NCI-H446 treated with DMSO at 0.1 percent for 48 hours (cell line): ENCODE measurements around the gene ALKBH8.
A peak's percentile ranks its signal among the peaks of the same experiment; 100 is the strongest.
"Not testable (repeated sequence)": the region's sequence is repeated elsewhere in the genome, so short reads cannot be mapped to it uniquely, and the experiment has no call there.

Source experiments
- DNase-seq: peaks from one replicate; lab custom pipeline; 2025; lab: John Stamatoyannopoulos, UW

ALKBH8 gene

DNA sequence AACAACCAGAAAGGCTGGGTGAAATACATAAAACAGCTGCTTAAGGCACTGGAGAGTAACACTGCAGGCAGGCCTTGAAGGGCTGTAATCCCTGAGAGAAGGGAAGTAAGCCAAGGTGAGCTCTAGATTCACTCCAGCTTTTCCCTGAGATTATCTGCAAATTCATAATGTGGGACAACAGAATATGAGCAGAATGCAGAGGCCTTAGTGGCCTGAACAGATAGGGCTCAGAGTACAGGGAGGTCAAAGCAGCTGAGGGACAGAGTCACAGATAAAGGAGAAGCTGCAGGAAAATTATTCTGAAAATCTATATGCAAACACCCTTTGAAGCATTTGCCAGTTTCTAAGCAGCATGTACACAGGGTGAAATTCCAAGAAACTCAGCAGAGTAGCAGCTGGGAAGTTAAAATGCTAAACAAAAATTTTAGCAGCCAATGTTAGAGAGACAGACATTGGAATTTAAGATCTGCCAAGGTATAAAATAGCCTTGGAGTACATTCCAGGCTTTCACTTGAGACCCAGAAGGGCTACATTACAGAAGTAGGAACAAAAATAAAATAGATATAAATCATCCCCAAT, 59.8 kb downstream of the ALKBH8 start:
- no peak for DNase-seq

DNA sequence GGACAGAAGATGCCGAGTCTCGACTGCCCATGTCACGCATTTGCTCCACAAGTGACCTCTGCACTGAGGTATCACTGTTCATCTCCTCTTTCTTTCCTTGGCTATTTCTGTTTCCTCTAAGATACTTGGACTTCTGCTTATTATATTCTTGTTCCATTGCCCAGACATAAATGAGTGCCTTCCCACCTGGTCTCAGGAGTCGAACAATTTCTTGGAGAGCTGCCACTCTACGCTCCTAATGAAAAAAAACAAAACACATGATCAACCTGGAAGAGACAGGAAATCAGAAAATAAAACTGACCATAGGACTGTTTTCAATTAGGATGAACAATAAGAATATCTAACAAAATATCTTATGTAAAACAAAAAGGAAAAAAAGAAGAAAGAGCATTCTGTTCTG, 60.6 kb downstream of the ALKBH8 start:
- no peak for DNase-seq

DNA sequence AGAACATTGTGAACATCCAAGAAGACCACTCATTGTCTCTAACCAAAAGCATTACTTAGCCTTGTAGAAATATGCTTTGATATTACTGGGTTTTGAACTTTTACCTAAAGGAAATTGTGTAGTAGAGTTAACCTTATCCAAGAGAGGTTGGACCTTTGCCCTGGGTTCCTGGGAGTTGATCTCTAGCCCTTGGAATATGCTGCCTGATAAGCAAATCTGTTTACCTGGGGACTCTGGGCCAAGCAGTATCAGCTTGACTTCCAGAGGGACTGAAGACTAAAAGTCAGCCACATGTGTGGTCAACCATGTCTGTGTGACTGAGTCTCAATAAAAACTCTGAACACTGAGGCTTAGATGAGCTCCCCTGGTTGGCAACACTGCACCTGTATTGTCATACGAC, 63.8 kb downstream of the ALKBH8 start:
- DNase-seq: no peak

DNA sequence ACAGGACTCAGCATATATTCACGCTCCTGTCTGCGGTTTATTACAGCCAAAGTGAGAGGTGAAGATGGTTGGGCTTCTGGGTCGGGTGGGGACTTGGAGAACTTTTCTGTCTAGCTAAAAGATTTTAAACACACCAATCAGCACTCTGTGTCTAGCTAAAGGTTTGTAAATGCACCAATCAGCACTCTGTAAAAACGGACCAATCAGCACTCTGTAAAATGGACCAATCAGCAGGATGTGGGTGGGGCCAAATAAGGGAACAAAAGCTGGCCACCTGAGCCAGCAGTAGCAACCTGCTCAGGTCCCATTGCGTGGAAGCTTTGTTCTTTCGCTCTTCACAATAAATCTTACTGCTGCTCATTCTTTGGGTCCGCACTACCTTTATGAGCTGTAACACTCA, 68.2 kb downstream of the ALKBH8 start:
- DNase-seq: not testable (repeated sequence)

DNA sequence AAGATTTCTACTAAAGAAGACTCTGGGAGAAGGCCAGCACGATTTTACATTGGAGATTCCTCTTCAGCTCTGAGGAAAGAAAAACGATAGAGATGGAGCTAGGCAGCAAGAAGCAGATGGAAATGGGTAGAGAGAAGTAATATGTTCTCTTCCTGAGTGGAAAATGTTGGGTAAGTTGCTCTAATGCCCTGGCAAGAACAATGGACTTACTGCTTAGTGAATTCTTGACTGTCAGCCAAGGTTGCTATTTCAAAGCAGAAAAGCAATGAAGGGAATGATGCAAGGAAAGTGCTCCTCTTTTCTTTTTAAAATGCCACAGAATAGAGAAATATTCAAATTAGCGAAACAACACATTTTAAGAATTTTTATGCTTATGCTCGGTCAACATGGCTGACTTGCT, 69.5 kb downstream of the ALKBH8 start:
- peak; percentile 10 for DNase-seq

DNA sequence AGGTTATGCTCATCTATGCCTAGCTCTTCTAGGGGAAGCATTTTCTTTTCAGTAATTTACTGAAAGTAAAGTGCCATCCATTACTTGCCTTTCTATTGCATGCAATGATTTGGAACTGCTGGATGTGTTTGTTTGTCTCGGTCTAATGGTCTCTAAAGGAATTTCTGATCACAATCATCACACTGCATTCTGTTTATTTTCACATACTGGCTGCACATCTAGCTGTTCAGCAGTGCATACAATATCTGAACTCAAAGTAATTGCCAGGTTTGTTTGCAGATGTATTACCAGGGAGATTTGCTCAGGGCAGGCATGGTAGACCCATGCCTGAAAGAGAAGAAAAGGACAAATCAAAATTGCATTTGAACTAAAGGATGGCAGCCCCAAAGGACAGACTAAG, 71.5 kb downstream of the ALKBH8 start:
- DNase-seq: no peak

DNA sequence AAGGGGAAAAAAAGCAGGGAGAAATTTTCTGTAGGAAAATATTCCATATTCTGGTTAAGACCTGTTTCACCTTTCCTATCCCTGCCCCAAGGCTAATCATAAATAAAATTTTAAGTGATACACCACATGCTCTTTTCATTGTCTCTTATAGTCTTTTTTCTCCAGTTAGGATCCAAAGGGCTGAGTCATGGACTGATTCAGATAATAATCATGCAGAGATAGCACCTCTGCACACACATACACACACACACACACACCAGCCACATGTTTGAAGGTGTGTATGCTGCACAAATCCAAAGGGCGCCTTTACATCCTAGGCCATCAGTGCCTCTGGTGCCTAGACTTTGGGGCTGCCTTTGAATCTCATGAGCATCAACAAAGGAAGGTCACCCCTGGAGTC, 72.4 kb downstream of the ALKBH8 start:
- DNase-seq: no peak

DNA sequence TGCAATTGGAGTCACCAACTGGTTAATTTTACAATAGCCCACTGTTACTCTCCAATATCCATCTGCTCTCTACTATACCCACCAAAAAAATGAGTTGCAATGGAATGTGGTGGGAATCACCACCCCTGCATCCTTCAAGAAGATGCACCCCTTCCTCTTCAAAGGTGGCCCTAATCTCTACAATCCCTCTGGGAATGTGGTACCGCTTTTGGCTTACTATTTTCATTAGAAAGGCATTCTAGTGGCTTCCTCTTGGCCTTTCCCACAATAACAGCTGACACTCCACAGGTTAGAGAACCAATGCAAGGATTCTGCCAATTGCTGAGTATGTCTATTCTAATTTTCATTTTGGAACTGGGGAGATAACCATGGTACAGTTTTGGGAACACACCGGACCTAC, 74.7 kb downstream of the ALKBH8 start:
- no peak for DNase-seq

DNA sequence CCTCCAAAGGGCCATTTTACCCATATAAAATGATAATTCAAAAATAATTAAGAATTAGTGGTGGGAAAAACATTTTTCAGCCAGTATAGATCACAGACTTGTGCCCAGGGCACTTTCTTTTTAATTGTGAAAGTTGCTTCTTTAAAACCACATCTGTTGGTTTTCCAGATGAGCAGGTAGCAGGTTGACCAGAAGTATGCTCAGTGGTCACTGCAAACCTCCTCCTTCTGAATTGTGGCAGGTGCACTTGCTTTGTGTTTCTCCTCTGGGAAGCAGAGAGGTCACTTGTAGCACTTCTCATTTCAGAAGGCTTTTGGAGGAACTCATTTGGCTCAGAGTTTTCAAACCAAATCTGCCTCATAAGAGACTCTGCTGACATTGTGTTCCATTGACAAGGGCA, 83.3 kb downstream of the ALKBH8 start:
- no peak for DNase-seq

DNA sequence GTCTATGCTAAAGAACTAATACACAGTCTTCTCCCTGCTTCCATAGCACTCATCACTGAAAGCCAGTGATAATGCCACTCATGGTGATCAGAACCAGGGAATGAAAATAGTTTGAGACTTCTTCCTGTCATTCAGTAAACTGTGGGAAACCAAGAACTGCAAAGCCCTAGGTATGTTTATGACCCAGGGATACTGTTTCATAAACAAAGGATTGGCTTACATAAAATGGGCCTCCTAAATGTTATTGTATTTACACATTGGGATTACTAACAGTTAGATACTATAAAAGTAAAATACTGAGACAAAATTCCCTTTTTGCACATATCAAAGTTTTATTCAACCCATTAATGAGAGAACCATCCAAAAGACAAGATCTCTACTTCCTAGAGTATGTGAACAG, 86.6 kb downstream of the ALKBH8 start:
- DNase-seq: no peak

DNA sequence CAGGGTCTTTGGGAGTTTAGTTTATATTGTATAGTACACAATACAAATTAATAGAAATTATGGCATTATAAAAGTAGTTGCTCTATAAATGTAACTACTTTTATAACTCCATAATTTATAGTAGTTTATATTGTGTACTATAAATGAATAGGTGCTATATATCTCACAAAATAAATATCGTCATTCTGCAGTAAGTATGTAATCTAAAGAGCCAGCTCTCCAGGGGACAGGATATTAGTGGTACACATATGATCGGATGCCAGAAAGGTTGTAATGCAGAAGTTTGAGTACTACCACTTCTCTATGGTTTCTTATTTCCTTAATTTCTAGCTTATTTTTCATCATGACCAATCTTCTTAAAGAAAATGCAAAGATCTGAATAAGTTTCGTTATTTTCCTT, 87.7 kb downstream of the ALKBH8 start:
- no peak for DNase-seq

DNA sequence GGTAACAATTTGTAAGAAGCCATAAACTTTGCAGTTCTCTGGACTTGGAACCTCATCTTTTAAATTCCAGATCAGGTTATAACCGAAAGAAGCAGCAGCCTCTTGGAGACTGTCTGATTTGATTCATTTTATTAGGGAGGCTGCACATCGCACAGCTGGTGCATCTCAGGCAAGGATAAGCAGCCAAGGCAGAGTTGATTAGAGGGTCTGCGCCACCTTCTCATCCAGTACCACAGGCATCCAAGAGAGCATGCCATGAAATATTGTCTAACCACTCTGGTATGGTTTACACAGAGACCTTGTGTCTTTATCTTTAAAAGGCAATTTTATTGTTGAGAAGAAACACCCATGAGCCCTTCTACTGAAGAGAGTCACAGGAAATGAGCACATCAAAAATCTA, 91.7 kb downstream of the ALKBH8 start:
- DNase-seq: no peak

DNA sequence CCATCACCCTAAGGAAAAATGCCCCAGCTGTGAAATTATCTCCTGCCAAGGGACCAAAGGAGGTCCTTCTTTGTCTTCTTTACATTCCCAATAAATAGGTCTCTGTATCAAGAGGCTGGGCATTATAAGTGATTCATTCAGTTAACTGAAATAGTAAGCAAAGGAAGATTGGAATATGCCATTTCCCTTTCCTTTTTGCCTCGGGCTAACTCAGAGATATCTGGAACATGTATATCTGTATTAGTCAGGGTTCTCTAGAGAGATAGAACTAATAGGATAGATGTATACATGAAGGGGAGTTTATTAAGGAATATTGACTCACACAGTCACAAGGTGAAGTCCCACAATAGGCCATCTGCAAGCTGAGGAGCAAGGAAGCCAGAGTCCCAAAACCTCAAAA, 92.6 kb downstream of the ALKBH8 start:
- no peak for DNase-seq

DNA sequence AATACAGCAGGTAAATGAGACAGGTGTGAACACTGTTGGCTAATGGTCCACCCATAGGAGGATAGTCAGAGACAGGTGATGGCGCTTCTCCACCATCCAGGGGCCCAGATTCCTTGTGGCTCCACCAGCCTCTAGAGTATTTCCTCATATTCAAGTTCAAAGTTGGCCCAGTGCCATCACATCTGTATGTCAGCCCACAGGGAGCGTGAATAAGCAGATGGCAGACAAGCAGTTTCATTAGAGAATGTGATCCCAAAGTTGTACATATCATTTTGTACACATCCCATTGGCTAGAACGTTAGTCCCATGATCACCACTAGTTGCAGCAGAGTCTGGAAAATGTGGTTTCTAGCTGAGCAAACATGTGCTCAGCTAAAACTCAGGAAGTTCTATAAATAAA, 96.9 kb downstream of the ALKBH8 start:
- no peak for DNase-seq

DNA sequence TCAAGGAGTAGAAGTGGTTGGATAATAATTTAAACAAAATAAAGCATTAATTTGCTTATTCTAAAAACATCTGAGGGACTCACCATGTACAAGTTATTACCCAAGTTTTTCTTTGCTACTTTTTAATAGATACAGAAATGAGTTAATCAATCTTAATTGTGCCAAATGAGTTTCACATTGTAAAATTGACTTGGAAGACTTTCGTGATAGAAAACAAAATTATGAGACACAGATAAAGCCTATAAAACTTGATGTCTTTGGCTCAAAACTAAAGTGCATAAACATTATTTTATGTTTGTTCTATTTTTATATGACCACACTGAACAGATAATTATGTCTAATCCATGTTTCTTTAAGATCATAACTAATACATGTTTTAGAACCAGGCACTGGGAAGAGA, 97.8 kb downstream of the ALKBH8 start:
- no peak for DNase-seq

DNA sequence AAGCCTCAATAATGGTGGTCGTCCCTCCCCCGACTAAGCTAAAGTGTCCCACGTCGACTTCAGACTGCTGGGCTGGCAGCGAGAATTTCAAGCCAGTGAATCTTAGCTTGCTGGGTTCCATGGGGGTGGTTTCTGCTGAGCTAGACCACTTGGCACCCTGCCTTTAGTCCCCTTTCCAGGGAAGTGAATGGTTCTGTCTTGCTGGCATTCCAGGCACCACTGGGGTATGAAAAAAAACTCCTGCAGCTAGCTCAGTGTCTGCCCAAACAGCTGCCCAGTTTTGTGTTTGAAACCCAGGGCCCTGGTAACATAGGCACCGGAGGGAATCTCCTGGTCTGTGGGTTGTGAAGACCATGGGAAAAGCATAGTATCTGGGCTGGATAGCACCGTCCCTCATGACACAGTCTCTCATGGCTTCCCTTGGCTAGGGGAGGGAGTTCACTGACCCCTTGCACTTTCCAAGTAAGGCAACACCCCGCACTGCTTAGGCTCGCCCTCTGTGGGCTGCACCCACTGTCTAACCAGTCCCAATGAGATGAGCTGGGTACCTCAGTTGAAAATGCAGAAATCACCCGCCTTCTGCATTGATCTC, 99.2 kb downstream of the ALKBH8 start:
- DNase-seq: peak; percentile 6

DNA sequence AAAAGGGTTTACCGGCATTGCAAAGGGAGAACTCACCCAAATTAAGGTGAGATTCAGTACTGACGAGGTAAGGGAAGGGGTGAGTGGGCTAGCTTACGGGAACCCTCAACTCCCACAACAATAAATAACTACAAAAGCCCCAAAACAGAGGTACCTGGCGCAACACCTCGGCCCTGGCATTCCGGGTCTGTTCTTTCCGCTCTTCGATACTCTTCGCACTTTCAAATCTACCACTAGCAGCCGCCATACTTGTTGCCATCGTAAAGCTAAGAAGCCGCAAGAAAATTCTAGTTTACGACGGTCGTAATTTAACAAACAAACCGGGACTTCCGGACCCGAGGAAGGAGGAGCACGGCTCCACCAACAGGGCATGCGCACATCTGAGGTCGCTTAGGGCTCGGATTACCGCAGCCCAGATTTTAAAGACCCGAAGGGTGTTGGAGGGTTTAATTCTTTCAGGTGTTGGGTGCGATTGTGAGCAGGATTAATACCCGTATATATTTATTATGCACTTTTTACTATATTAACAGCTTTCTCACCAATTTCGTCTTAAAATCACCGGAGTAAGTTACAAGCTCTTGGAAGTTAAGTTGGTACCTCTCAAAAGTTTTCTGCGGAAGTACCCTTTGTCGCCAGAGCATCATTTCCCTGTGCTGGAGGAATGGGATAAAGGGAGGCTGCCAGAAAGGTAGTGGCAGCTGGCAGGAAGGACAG, 107.8 kb downstream of the ALKBH8 start, which contains the start of gene CWF19L2:
CWF19L2 (minus strand) TSS at position 268 of the 714 bp plus-strand sequence; CDS start at position 259, 9 bp downstream.
- peak; percentile 97 for DNase-seq

DNA sequence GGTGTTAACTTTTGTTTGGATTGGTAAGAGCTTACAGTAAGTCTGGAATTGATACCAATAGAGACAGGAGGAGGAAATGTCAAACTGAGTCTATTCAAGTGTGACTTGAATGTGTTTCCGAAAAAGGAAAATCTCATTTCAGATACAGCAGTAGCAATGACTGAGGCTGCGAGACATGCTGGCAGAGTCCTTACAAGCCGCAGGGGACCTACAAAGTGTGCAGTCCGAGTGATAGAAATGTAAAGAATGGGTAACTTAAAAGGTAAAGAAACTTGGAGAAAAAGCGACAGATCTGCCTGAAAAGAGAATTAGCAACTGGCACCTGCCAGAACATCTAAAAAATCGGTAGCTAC, 108.4 kb downstream of the ALKBH8 start:
- no peak for DNase-seq

DNA sequence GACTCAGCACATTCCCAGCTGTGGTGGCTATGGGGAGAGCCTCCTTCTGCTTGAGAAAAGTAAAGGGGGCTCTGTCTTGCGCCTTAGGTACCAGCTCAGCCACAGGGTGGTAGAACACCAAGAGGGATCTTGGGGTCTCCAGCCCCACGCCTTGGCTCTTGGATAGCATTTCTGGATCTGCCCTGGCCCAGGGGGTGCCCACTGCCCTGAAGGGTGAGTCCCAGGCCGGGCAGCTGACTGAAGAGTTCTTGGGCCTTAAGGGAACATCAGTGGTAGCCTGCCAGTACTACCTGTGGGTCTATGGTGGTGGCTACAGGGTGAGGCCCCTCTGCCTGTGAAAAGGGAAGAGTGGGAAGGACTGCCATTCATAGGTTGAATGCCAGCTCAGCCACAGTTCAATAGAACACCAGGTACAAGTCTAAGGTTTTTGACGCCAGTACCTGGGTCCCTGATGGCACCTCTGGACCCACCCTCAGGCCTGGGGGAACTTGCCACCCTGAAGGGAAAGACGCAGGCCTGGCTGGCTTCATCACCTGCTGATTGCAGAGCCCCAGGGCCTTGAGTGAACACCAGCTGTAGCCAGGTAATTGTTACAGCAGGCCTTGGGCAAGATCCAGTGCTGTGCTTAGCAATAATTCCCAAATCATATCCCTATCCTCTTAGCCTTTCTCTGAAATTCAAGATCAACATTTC, 111.8 kb downstream of the ALKBH8 start:
- DNase-seq: no peak
